Astrocyte (in vitro differentiated cells and primary cell): ENCODE measurements around the gene SNX27.

Source experiments
- CTCF ChIP-seq: IDR thresholded peaks from 2 replicates; pipeline ENCODE4 v1.5.1; 2011; ENCODE audit warnings: low read depth, mild to moderate bottlenecking, inconsistent platforms, low read length, moderate library complexity; ENCODE audit not compliant: insufficient read depth
- EZH2 ChIP-seq: IDR thresholded peaks from 2 replicates; pipeline ENCODE4 v1.6.1; 2012; ENCODE audit warnings: mild to moderate bottlenecking, low read length, inconsistent platforms; ENCODE audit not compliant: insufficient read depth

GRCh38 chr1:151706464-151707415 is 94.9 kb downstream of the SNX27 start:
- TF ChIP-seq CTCF, result no peak
- TF ChIP-seq EZH2, result no peak
